K562 (cell line): Measurements from ENCODE around the gene IL15RA.
"Not testable (repeated sequence)": the region's sequence is repeated elsewhere in the genome, so short reads cannot be mapped to it uniquely, and the experiment has no call there.

Source experiments
- KLF10 ChIP-seq: fragments of 250-450 bp; sonication (Bioruptor Pico); IDR thresholded peaks from 2 replicates; pipeline ENCODE4 v1.6.1; 2021; ENCODE audit warnings: matching md5 sums
- MEF2A ChIP-seq: IDR thresholded peaks from 2 replicates; pipeline ENCODE4 v1.6.1; 2011; ENCODE audit warnings: low read depth, mild to moderate bottlenecking, low read length, moderate library complexity; ENCODE audit not compliant: control insufficient read depth
- MLX ChIP-seq, 2 experiments: fragments of 450-650 bp in 1 of 2; sonication (generic) in 1 of 2; formaldehyde crosslinking; conservative IDR thresholded peaks; 2 replicates each; pipeline versions ENCODE4 v1.4.0 to v1.8.1; 2020 to 2022; ENCODE audit warnings: mild to moderate bottlenecking in 1 of 2, missing genetic modification reagents in 1 of 2
- RAD21 ChIP-seq, 2 experiments: fragments of 250-450 bp in 1 of 2; fragments of 450-650 bp in 1 of 2; sonication (Bioruptor Pico) in 1 of 2; formaldehyde crosslinking in 1 of 2; IDR thresholded peaks in 1 of 2; conservative IDR thresholded peaks in 1 of 2; 2 replicates each; pipeline versions ENCODE4 v1.4.0 to v1.8.0; 2020 to 2022; ENCODE audit warnings: mild to moderate bottlenecking in 2 of 2, moderate library complexity in 1 of 2
- ZNF184 ChIP-seq: sonication (generic); formaldehyde crosslinking; IDR thresholded peaks from 2 replicates; pipeline ENCODE4 v1.5.0; 2020; ENCODE audit warnings: missing genetic modification reagents

DNA sequence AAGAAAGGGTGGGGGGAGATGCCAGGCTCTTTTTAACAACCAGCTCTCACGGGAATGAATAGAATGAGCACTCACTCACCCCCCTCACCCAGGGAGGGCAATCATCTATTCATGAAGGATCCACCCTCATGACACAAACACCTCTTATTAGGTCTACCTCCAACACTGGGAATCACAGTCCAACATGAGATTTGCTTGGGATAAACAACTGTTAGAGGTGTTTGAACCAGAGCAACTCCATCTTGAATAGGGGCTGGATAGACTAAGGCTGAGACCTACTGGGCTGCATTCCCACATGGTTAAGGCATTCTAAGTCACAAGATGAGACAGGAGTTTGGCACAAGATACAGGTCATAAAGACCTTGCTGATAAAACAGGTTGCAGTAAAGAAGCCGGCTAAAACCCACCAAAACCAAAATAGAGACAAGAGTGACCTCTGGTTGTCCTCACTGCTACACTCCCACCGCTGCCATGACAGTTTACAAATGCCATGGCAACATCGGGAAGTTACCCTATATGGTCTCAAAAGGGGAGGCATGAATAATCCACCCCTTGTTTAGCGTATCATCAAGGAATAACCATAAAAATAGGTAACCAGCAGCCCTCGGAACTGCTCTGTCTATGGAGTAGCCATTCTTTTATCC, 27.9 kb upstream of the IL15RA start:
- TF ChIP-seq RAD21 (CRISPR knock-in tag; conservative IDR thresholded peaks at IDR 0.05 in 1 of 2, IDR thresholded peaks at IDR 0.05 in 1 of 2); MLX (CRISPR knock-in tag; conservative IDR thresholded peaks at IDR 0.05); MEF2A; ZNF184; KLF10 (CRISPR knock-in tag): not testable (repeated sequence)
